A375 (cell line): ENCODE measurements around the gene JUNB. TPM values are rescaled to one million over a fixed set of nuclear protein-coding genes. Genes with fewer than 3 reads are reported as not detected.

Source experiments
- small RNA-seq: library from RNA; depleted of rRNA; stranded (forward); fragments of <200 nt; gene quantifications from one replicate; pipeline ENCODE3, GENCODE V24; 2014
- total RNA-seq: library from RNA; depleted of rRNA; stranded (reverse); fragments of >200 nt; shearing (Covaris generic); gene quantifications from 2 replicates; pipeline ENCODE4 v1.2.3, GENCODE V29; 2014; rRNA removed

Gene JUNB
- total RNA-seq: 171 and 236 TPM in 2 replicates

GRCh38 chr19:12791345-12792050 lies at the start of gene JUNB:
Gene JUNB, plus strand, starts transcription at chr19:12791486. Its CDS starts 286 bp downstream, at chr19:12791772.

GRCh38 chr19:12751635-12752034 lies 39.7 kb upstream of the JUNB start, which contains the start of gene BEST2:
Gene BEST2, plus strand, starts transcription at chr19:12751791. Its CDS starts 802 bp downstream, at chr19:12752593.

GRCh38 chr19:12774588-12775555 lies 16.4 kb upstream of the JUNB start, which contains the start of gene HOOK2:
Gene HOOK2, minus strand, starts transcription at chr19:12775552. Its CDS starts 103 bp downstream, at chr19:12775449.

GRCh38 chr19:12801466-12802266 lies 10.4 kb downstream of the JUNB start, which contains the start of the genes PRDX2 and THSD8:
Gene PRDX2, minus strand, starts transcription at chr19:12801800. Its CDS starts 539 bp downstream, at chr19:12801261.
Gene THSD8, plus strand, starts transcription at chr19:12802069. Its CDS starts 3 bp downstream, at chr19:12802072.

GRCh38 chr19:12806242-12807081 lies 15.2 kb downstream of the JUNB start, which contains the start of gene RNASEH2A:
Gene RNASEH2A, plus strand, starts transcription at chr19:12806584. Its CDS starts 90 bp downstream, at chr19:12806674.

GRCh38 chr19:12834566-12834943 lies 43.3 kb downstream of the JUNB start, which contains the start of gene RTBDN:
Gene RTBDN, minus strand, starts transcription at chr19:12834579. Its CDS starts 4,600 bp downstream, at chr19:12829979.

GRCh38 chr19:12838182-12838885 lies 47.0 kb downstream of the JUNB start, which contains the start of gene MAST1:
Gene MAST1, plus strand, starts transcription at chr19:12838515. Its CDS starts 58 bp downstream, at chr19:12838573.

Small RNA genes lying within 50 kb of the gene (small RNA-seq; reads per million reads assigned to genes)
- gene MIR5684: not detected

Other genes starting within 250 kb of the JUNB start
- gene ZNF564, start 240.0 kb upstream of the JUNB start, total RNA-seq: 3.4 TPM in 2 replicates
- 8.4 and 12.2 TPM in 2 replicates for gene ZNF490, start 180.7 kb upstream of the JUNB start, total RNA-seq
- 12.5 and 16.3 TPM in 2 replicates for gene ZNF791, start 180.6 kb upstream of the JUNB start, total RNA-seq
- 50.7 and 54.4 TPM in 2 replicates for gene MAN2B1, start 124.7 kb upstream of the JUNB start, total RNA-seq
- 52.2 and 53.5 TPM in 2 replicates for gene WDR83, start 124.7 kb upstream of the JUNB start, total RNA-seq
- 193 and 202 TPM in 2 replicates for gene DHPS, start 109.6 kb upstream of the JUNB start, total RNA-seq
- 2.1 TPM in 1 of 2 replicates, not detected in the other for gene GNG14, start 103.5 kb upstream of the JUNB start, total RNA-seq
- gene FBXW9, start 94.9 kb upstream of the JUNB start, total RNA-seq: 34.6 and 41.0 TPM in 2 replicates
- 39.9 and 41.8 TPM in 2 replicates for gene TNPO2, start 67.6 kb upstream of the JUNB start, total RNA-seq
- gene TRIR, start 56.8 kb upstream of the JUNB start, total RNA-seq: 639 and 708 TPM in 2 replicates
- 128 and 132 TPM in 2 replicates for gene GET3, start 54.0 kb upstream of the JUNB start, total RNA-seq
- not detected in 2 replicates for gene BEST2, start 39.7 kb upstream of the JUNB start, total RNA-seq
- gene HOOK2, start 15.9 kb upstream of the JUNB start, total RNA-seq: 21.1 and 25.3 TPM in 2 replicates
- gene PRDX2, start 10.3 kb downstream of the JUNB start, total RNA-seq: 319 and 370 TPM in 2 replicates
- gene THSD8, start 10.6 kb downstream of the JUNB start, total RNA-seq: not detected in 2 replicates
- 96.4 and 96.8 TPM in 2 replicates for gene RNASEH2A, start 15.1 kb downstream of the JUNB start, total RNA-seq
- gene RTBDN, start 43.1 kb downstream of the JUNB start, total RNA-seq: not detected in 2 replicates
- 0.45 and 2.2 TPM in 2 replicates for gene MAST1, start 47.0 kb downstream of the JUNB start, total RNA-seq
- gene DNASE2, start 90.0 kb downstream of the JUNB start, total RNA-seq: 47.9 and 68.7 TPM in 2 replicates
- not detected in 2 replicates for gene KLF1, start 95.7 kb downstream of the JUNB start, total RNA-seq
- 39.7 and 47.5 TPM in 2 replicates for gene GCDH, start 99.7 kb downstream of the JUNB start, total RNA-seq
- 2.4 and 3.1 TPM in 2 replicates for gene SYCE2, start 127.8 kb downstream of the JUNB start, total RNA-seq
- gene FARSA, start 142.2 kb downstream of the JUNB start, total RNA-seq: 283 and 317 TPM in 2 replicates
- gene CALR, start 147.1 kb downstream of the JUNB start, total RNA-seq: 882 and 923 TPM in 2 replicates
- 342 and 376 TPM in 2 replicates for gene RAD23A, start 154.4 kb downstream of the JUNB start, total RNA-seq
- gene GADD45GIP1, start 165.7 kb downstream of the JUNB start, total RNA-seq: 148 and 190 TPM in 2 replicates
- 0.38 TPM in 1 of 2 replicates, not detected in the other for gene DAND5, start 178.1 kb downstream of the JUNB start, total RNA-seq
- 22.5 and 28.1 TPM in 2 replicates for gene NFIX, start 204.0 kb downstream of the JUNB start, total RNA-seq